Measurements from ENCODE around the gene MTHFD1.

MTHFD1 gene

DNA sequence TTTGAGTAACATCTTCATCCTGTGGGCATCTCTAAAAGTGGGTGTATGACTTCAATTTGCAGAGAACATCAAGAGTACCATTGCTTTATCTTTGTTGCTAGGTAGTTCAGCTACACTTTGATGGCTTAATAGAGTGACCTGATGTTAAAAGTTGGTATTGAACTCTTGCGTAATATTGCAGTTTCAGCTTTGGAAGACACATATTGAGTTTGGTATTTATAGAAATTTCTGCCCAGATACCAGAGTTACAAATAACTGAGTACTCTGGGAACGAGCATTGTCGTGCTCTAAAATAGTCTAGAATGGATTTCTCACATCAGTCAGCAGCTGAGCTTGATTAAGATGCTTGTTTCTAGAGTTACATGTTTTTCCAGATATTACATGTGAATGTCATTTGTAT lies 52.3 kb downstream of the MTHFD1 start:
- DNase-seq, result no peak
- in situ Hi-C loops (cut with MboI; ENCODE audit: low pct_unique_long_range_greater_than_20kb, low sequenced_read_pairs), result no loop called here

DNA sequence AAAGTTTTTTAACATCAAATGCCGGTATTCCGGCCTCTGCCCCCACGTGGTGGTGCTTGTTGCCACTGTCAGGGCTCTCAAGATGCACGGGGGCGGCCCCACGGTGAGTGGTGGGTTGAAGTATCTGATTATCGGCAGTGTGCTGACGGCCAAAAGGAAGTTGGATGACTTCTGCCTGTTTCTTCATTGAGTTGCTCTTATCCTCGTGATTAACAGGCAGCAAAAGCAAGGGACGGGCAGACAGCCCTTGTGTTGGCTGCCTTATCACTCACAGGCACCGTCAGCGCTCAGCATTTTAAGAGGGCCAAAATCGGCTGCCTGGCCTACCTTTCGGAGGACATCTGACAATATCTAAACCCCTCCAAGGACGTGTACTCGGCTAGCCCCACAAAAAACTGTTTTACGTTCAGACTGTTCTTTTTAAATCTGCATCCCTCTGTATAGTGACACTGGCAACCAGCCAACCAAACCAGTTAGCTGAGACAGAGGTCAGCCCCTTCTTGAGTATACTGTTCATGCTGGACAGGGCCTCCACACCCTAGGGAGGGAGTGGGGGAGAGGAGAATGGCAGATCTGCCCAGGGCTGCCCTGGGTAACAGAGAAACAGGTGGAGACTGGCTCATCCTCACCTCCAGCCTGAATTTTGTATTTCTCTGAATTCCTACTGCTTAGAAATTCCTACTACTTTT lies 54.3 kb downstream of the MTHFD1 start:
- in situ Hi-C loops (cut with MboI; ENCODE audit: low pct_unique_long_range_greater_than_20kb, low sequenced_read_pairs), result no loop called here
- DNase-seq, result no peak

DNA sequence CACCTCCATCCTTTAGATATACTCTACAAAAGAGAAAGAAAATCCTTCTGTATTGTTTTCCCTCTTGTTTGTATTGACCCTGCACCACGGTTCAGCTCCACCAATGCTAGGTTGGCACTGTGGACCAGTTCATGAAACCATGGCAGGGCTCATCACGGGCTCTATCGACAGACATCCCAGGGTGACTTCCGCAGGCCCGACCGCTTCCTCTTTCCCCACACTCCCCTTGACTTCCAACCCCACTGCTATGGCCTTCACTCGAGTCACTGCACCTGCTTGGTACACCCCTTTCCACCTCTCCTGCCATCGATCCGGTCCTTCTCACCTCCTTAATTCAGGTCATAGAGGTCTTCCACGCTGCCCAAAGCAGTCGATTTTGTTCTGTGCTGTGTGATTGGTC lies 56.0 kb downstream of the MTHFD1 start:
- DNase-seq, result no peak
- in situ Hi-C loops (cut with MboI; ENCODE audit: low pct_unique_long_range_greater_than_20kb, low sequenced_read_pairs), result no loop called here

DNA sequence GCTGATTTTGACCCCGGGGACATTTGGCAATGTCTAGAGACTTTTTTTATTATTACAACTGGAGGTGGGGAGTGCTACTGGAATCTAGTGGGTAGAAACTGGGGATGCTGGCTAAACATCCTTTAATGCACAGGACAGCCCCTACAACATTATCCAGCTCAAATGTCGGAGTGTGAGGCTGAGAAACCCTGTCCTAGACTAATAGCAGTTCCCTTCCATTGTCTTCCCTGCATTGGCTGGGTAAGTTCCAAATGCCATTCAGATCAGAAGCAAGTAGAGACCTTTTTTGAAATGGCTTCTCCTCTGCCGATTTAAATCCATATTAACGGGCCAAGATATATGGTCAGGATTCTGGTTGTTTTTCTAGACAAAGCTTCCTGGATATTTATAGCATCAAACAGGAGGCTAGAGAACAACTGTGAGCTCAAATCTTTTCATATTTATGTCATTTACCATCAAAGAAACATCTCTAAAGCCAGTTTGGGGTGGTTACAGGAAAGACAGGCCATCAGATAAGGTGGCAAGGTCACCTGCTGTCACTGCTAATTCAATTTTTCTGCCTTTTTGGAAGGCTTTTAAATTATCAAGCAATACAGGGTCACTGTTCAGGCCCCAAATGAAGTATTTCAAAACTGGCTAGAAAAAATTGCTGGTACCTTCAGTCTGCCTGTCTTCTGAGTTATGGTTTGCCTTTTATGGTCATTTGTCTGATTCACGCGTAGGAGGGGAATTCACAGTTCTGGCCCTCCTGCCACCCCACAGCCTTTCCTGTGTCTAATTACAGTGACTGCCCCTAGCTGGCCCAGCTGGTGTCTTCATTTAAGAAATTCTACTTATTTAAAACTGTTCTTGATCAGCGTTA lies 57.1 kb downstream of the MTHFD1 start:
- in situ Hi-C loops (cut with MboI; ENCODE audit: low pct_unique_long_range_greater_than_20kb, low sequenced_read_pairs), result no loop called here

DNA sequence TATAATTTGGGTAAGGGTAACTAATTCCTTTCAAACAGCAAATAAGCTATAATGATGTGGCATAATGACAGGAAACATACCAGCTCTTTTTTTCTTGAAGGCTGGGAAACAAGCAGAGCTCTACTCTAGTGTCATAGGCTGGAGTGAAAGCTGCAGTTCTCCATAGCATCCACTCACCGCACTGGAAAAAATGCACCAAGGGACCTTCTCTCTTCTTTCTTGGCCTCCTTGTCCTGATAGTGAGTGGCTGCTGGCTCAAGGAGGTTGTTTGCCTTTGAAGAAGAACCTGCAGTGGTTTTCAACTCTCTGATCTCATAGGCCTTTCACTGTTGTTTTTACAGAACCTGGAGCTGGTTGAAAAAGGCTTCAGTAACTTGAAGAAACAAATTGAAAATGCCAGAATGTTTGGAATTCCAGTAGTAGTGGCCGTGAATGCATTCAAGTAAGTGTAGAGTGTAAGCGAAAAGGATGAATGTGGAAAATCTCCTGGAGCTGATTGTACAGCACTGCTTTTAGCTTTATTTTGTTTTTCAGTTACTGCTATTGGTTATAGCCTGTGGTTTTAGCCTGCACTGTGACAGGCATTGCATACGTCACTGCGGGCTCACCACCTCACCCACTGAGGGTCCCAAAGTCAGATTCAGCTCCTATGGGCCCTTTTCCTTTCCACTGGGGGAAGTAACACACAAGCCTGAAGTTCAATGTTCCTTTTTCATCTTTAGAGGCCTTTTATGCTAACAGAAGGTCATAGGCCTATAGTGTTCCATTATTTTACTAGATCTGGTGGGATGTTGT lies 59.9 kb downstream of the MTHFD1 start:
- in situ Hi-C loops (cut with MboI; ENCODE audit: low pct_unique_long_range_greater_than_20kb, low sequenced_read_pairs), result no loop called here
- no peak for DNase-seq

More for the DNA sequence above, 57.1 kb downstream of the MTHFD1 start:
- DNase-seq, result no peak

DNA sequence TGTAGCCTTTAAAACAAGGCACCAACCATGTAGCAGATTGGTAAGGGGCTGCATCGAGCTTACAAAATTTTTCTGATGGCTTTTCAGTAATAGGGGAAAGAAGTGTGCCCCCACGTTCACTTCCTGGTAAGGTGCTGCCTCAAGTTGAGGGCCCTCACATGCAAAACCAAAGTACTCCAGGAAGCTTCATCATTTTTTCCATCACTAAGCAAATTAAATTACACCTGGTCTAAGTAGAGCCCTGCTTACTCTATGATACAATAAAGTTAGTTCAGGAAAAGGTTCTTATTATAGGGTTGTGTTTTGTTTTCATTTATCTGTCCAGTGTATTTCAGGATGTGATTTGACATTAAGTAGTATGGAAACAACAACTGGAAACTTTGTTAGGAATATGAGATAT lies 62.1 kb downstream of the MTHFD1 start:
- DNase-seq, result no peak
- in situ Hi-C loops (cut with MboI; ENCODE audit: low pct_unique_long_range_greater_than_20kb, low sequenced_read_pairs), result no loop called here

DNA sequence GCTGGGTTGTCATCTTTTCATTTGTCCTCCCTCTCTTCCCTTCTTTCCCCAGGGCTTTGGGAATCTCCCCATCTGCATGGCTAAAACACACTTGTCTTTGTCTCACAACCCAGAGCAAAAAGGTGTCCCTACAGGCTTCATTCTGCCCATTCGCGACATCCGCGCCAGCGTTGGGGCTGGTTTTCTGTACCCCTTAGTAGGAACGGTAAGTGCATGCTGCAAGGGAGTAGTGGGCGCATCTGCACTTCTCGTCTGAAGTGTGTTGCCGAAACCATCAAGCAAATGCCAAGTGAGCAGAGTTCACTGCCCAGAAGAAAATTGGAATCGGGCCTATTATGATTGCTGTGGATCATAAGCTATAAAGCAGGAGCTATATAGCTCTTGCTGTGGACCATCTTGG lies 66.5 kb downstream of the MTHFD1 start:
- in situ Hi-C loops (cut with MboI; ENCODE audit: low pct_unique_long_range_greater_than_20kb, low sequenced_read_pairs), result no loop called here
- no peak for DNase-seq

DNA sequence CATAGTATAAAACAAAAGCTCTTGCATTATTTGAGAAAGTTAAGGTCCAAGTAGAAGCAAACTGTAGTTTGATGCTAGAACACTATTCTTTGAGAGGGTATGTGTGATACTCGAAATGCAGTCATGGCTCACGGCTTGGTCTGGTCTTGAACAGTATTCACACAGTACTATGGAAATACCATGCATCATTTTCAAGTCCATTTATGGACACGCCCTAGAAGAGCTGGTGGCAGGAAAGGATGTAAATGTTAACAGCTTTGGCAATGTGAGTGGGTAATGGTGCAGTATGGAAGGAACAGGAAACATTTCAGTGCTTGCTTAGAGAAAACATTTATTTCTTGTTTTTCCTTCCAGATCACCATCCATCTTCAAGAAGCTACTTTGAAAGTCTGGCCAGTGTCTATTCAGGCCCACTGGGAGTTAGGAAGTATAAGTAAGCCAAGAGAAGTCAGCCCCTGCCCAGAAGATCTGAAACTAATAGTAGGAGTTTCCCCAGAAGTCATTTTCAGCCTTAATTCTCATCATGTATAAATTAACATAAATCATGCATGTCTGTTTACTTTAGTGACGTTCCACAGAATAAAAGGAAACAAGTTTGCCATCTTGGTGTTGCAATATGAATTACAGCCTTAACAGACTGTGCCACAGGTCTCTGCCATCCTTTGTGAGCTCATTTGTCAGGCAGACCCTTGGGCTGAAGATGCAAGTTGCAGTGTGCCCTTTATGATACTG lies 71.4 kb downstream of the MTHFD1 start:
- DNase-seq, result no peak
- in situ Hi-C loops (cut with MboI; ENCODE audit: low pct_unique_long_range_greater_than_20kb, low sequenced_read_pairs), result no loop called here

DNA sequence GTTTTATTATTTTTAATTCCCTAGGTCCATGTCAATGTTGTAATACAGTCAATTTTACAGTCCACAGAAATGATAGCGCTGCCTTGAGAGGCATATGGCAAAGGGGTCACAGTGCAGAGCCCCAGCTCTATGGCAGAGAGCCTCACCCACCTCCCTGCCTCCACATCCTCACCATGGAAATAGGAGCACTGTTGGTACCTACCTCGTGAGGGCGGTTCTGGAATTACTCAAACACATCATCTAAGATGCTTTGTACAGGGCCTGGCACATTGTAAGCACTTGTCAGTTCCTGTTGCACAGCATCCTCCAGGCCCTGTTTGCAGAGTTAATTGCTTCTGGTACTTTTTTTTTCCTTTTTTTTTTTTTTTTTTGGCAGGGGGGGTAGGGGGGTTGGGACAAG lies 73.1 kb downstream of the MTHFD1 start:
- no peak for DNase-seq
- in situ Hi-C loops (cut with MboI; ENCODE audit: low pct_unique_long_range_greater_than_20kb, low sequenced_read_pairs), result no loop called here

DNA sequence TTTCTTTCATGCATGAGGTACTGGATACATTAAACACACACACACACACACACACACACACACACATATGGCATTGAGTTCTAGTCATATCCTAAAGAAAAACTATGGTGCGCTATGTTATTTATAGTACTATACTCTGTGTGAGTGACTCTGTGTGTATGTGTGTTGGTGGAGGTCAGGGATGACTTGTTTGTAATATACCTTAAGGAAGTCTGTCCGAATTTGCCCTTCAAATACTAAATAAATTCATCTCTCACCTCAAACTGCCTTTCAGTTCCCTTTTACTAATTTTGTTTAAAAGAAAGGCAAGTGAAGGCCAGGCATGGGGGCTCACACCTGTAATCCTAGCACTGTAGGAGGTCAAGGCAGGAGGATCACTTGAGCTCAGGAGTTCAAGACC lies 75.0 kb downstream of the MTHFD1 start:
- in situ Hi-C loops (cut with MboI; ENCODE audit: low pct_unique_long_range_greater_than_20kb, low sequenced_read_pairs), result no loop called here
- no peak for DNase-seq

DNA sequence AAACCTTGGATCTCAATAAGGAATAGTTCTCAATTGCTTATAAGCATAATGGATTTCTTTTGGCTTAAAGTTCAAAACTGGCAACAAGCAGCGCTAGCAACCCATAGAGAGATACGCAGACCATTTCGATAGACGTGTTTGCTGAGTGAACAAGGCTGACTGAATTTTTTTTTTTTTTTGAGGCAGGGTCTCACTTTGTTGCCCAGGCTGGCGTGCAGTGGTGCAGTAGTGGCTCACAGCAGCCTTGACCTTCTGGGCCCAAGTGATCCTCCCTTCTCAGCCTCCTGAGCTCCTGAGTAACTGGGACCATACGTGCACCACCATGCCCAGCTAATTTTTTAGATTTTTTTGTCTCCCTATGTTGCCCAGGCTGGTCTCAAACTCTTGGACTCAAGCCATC lies 75.7 kb downstream of the MTHFD1 start:
- in situ Hi-C loops (cut with MboI; ENCODE audit: low pct_unique_long_range_greater_than_20kb, low sequenced_read_pairs), result no loop called here
- DNase-seq, result no peak

DNA sequence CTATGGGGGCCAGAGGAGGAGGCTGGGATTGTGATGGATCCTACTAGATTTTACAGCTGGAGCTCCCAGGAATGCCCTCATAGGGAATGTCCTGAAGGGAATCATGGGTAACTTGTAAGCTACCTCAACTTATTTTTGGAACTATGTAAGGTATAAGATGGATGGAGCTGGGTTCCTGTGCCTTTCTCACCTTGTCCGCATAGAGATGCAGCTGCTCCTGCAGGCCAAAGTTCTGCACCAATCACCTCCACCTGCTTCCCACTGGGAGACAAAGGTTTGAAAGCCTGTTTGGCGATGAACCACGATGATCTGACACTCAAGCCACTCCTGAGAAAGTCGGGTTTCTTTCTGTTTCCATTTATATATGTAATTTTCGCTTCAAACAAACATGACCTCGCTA lies 76.5 kb downstream of the MTHFD1 start:
- in situ Hi-C loops (cut with MboI; ENCODE audit: low pct_unique_long_range_greater_than_20kb, low sequenced_read_pairs), result no loop called here
- DNase-seq, result no peak

DNA sequence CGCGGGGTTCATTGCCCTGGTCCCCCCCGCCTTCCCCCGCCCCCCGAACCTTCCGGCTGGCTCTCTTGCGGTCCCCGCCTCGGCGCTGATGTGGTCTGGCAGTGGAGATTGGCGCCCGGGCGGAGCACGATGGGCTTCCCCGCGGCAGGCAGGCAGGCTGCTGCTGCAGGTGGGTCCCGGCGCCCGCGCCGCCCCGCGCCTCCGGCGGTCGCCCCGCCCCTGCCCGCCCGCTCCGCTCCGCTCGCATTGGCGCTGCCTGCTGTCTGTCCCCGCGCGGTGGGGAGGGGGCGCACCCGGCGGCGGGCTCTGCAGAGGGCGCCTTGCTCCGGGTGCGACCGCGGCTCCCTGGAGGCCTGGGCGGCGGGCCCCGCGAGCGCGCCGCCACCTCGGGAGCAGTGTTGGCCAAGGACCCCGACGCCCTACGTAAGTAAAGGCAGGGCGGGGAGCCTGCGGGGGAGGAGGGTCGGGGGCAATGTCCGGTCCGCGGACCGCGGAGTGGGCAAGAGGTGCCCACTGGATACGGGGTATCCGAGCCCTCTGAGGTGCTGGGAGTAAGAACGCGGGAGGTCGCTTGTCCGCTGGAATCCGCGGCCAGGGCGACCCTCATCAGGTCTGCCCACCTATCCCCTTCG lies 77.2 kb downstream of the MTHFD1 start, which contains the start of gene AKAP5:
TSS of gene AKAP5 (plus strand) at position 309 of the 632 bp plus-strand sequence. CDS start 2,896 bp downstream, outside the sequence.
- in situ Hi-C loops (cut with MboI; ENCODE audit: low pct_unique_long_range_greater_than_20kb, low sequenced_read_pairs), result no loop called here
- DNase-seq, result peak; percentile 40

DNA sequence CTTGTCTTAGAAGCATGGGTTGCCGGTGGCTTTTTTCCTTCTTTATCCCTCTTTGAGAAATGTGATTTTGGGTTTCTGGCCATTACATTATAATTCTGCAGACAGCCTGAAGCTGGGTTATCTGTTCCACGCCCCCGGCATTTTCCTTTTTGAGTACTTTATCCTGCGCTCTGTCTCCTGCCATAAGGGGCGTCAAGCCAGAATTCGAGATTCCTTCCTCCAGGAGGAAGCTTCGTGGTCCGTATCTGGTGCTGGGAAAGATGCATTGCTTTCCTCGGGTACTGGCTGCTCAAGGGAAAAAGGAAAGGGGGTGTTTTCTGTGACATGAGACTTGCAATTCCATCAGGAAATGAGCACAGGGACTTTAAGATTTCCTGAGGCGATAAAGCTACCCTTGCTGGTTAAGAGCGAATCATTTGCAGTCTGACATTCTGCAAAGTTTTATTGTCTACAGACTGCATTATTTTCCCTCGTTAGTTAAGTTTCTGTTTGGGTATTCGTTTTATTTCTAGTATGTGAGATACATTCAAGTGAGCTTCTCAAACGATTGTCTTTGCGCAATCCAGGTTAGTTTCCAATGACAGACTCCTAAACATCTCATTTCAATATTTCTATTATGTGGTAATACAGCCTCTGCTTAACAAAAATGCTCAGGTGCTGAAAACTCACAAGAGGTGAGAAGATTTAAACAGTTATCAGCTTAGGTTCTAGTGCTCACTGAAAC lies 77.8 kb downstream of the MTHFD1 start:
- DNase-seq, result peak; percentile 38
- in situ Hi-C loops (cut with MboI; ENCODE audit: low pct_unique_long_range_greater_than_20kb, low sequenced_read_pairs), result no loop called here

DNA sequence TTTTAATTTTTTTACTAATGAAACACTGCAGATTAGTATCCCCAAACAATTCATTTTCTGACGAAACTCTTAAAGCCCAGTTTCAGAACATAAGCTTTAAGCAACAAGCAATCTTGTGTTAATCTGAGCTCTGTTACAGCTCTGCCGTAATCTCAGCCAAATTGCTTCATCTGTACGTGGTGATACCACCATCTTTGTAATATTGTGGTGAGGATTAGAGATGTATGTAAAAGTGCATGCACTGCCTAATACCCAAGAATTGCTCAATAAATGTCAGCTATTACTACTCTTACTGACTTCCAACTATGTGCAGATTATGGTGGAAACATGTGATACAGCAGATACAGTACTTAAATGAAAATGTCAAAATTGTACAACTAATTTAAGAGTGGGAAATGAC lies 78.9 kb downstream of the MTHFD1 start:
- in situ Hi-C loops (cut with MboI; ENCODE audit: low pct_unique_long_range_greater_than_20kb, low sequenced_read_pairs), result no loop called here
- no peak for DNase-seq

DNA sequence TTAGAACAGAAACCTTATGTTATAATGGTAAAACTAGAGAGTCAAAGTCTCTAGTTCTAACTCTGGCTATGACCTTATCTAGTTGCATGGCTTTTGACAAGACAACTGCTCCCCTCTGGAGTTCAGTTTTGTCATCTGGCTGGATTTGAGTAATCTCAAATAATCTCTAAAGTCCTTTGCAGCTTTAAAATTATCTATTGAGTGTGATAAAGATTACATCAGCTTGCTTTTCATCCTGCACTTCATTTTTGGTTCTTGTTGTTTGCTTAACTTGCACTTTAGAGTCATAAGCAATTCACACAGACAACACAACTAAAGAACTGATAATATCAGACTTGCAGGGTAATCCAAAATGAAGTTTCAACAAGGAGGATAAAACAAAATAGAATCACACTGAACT lies 79.4 kb downstream of the MTHFD1 start:
- no peak for DNase-seq
- in situ Hi-C loops (cut with MboI; ENCODE audit: low pct_unique_long_range_greater_than_20kb, low sequenced_read_pairs), result no loop called here

DNA sequence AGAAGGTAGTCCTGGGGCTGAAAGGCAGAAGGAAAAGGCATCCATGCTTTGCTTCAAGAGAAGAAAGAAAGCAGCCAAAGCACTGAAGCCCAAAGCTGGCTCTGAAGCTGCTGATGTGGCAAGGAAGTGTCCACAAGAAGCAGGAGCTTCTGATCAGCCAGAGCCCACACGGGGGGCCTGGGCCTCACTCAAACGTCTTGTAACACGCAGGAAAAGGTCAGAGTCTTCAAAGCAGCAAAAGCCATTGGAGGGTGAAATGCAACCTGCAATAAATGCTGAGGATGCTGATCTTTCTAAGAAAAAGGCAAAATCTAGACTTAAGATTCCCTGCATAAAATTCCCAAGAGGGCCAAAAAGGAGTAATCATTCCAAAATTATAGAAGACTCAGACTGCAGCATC lies 80.3 kb downstream of the MTHFD1 start:
- in situ Hi-C loops (cut with MboI; ENCODE audit: low pct_unique_long_range_greater_than_20kb, low sequenced_read_pairs), result no loop called here
- no peak for DNase-seq

DNA sequence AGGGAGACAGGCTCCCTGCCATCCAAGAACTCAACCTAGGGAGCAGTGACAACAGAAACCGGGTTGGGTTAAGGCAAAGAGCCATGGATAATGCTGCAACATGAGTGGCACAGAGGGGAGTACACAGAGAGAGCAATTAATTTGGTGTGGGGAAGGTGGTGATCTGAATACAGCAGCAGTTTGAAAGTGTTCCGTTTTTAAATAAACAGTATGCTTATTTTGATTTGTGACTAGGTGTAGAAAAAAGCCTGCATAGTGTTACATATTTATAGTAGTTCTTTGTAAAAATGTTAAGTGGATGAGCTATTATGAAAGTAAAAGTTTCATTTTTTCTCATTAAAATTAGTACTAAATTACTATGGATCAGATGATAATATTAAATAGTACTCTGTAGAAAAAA lies 85.9 kb downstream of the MTHFD1 start:
- in situ Hi-C loops (cut with MboI; ENCODE audit: low pct_unique_long_range_greater_than_20kb, low sequenced_read_pairs), result no loop called here
- no peak for DNase-seq

Data from KBM-7 (cell line).